Measurements from ENCODE around the gene MAPK7.

- TF ChIP-seq CTCF (conservative IDR thresholded peaks at IDR 0.05 in 1 of 2, IDR thresholded peaks at IDR 0.05 in 1 of 2; ENCODE audit: low read depth in 1 of 2, low read length in 2 of 2) (no peak), EZH2 (IDR thresholded peaks at IDR 0.05; ENCODE audit: low read length, missing control alignments) (no peak)
These were observed at the start of gene MAPK7 for GRCh38 chr17:19378416-19379360.

Measured in fibroblast of lung (primary cell).